HG02678 (cell line): Measurements from ENCODE around the gene DRAP1.

Source experiments
- ATAC-seq: cut with Tn5 transposase; IDR thresholded peaks from one replicate; pipeline ENCODE4 v1.9.1; 2021; ENCODE audit warnings: mild to moderate bottlenecking, moderate library complexity; ENCODE audit not compliant: unreplicated experiment

Gene DRAP1

DNA sequence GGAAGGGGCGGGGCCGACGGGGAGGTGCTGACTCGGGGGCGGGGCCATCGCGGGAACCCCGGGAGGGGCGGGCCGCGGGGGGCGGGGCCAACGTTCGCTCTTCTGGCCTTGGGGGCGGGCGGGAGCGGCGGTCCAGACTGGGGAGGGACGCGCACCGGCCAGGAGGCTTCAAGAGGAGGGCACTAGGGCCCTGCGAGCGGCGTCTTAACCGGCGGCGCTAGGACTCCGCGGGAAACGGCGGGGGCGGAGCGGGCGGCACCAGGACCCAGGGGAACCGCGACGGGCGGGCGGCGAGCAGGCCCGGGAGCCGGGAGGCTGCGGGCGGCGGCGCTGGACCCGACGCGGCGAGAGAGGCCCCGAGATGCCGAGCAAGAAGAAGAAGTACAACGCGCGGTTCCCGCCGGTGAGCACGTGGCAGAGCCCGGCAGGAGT, at the start of gene DRAP1:
TSS of gene DRAP1 (plus strand) at position 286 of the 432 bp plus-strand sequence. CDS start at position 362, 76 bp downstream.
- peak; percentile 84 for ATAC-seq

- no peak for ATAC-seq
Measured at GRCh38 chr11:65869643-65870306, 49.5 kb upstream of the DRAP1 start.

GRCh38 chr11:65870307-65870658, 48.9 kb upstream of the DRAP1 start:
- no peak for ATAC-seq

DNA sequence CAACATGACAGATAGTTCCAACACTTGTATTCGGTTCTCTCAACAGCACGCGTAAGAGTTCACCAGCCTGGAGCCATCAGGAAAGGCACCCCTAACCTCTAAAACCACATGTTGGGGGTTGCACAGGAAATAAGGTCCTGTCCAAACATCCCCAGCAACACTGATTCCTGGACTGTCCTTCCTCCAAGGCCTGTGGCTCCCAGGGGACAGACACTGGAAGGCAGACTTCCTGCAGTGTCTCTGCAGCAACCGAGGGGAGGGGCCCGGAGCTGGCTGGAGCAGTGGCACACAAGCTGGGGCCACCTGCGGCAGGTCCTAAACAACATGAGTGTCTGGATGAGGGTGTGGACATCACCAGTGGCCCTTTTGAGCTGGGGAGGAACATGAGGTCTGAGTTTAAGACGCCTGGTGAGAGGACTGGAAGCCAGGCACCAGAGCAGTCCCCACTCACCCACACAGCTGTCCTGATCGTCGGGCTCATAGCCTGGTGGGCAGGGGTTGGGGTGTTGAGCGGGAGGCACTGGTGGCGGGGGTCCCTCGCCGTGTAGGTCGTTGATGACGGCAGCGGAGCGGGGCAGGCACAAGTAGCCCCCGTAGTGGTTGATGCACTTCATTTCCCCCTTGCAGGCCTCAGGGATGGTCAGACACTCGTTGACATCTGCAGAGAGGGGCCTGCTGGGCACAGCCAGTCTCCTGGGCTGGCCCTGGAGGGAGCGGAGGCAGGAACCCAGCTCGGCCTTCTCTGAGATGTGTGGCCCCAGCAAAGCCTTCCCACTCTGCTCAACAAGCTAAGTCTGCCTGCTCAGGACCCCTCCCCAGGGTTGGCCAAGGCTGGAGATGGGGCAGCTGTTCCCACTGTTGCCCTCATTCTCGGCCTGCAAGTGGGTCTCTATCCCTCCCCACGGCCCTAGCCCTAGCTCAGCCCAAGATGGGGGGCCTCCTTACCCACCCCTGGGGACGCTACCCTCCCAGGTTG, 48.2 kb upstream of the DRAP1 start:
- no peak for ATAC-seq

DNA sequence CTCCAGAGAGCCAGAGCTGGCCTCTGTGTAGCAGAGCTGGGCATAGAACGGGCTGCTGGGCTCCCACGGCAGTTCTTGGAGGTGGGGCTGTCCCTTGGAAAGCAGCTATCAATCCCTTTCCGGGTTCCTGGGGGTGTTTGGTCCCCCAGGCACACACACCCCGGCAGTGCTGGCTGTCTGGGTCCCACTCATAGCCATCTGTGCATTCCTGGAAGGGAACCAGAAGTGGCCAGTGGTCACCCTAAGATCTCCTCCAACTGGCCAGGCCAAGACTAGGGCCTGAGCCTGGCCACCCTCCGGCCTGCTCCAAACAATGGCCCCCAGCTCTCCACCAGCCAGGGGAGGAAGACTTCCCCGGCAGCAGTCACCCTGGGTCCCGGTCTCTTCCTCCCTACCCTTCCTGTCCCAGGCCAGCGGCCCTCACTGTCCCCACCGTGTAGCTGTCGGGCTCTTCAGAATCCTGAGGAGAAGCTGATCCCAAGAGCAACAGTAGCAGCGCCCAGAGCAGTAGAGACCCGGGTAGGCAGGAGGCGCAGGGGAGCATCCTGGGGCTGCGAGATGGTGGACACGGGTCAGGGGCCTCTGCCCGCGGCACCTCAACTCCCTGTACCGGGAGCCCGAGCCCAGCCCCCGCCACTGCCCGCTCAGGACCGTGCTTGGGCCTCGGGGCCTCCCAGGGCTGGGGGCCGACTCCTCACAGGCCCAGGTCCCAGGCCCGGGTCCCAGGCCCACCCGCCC, 47.2 kb upstream of the DRAP1 start:
- ATAC-seq = no peak

- no peak for ATAC-seq
Measured at GRCh38 chr11:65872586-65873317, 46.5 kb upstream of the DRAP1 start, which contains the start of gene EFEMP2. Gene EFEMP2 (minus strand): TSS chr11:65872800. CDS start chr11:65872354, 446 bp downstream.

DNA sequence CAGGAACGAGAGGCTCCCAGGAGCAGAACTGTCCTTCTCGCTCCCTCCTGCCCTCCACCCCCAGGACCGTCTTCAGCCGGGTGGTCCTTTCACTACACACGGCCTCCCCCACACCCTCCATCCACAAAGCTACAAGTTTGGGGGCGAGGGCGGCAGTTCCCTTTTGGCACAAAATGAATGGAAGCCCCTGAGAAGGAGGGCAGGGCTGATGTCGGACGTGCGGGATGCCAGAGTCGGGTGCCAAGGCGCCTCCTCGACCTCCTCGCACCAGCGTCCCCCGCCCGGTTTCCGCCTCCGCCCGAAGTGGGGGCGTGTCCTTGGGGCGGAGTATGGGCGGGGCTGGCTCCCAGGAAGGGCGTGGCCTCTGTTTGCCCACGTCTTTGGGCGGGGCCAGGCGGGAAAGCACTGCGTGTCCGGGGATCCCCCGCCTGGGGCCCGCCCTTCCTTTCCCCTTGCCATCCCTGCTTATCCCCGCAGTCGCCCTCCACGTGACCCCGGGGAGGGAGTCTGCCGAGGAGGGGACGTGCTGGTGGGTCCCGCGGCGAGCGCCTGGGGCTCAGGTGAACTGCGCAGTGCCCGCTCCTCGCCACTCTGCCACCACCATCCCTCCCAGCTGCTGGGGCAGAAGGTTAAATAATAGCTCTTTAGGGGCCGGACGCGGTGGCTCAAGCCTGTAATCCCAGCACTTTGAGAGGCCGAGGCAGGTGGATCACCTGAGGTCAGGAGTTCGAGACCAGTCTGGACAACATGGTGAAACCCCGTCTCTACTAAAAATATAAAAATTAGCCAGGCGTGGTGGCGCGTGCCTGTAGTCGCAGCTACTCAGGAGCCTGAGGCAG, 45.7 kb upstream of the DRAP1 start:
- ATAC-seq = peak; percentile 85

- no peak for ATAC-seq
Measured at GRCh38 chr11:65879617-65880016, 39.6 kb upstream of the DRAP1 start, which contains the start of gene CTSW. Gene CTSW (plus strand): TSS chr11:65879837. CDS start chr11:65879855, 18 bp downstream.

GRCh38 chr11:65880027-65880426, 39.2 kb upstream of the DRAP1 start:
- no peak for ATAC-seq

DNA sequence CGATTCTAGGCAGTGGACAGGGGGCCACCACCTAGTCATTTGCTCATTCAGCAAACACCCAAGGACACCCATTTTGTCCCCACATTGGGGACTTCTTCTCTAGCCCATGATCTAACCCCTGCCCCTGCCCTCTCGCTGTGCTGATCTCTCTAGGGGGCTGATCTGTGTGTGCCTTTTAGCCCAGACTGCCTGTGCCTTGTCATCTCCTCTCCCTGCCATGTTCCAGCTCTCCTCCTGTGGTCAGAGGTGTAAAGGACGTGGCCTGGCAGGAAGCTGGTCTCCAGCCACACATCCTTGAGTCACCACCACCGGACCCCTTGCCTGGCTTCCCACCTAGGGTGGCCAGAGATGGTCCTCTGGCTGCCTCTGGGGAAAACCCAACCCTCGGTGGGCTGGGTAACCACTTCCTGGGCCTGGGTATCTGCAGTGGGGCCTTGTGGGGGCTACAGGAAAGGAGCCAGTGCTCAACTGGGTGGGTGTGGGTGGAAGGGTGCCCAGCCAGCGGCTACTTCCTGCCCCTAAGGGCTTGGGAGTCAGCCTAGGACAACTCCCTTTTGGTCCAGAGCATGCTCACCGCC, 38.3 kb upstream of the DRAP1 start:
- no peak for ATAC-seq

DNA sequence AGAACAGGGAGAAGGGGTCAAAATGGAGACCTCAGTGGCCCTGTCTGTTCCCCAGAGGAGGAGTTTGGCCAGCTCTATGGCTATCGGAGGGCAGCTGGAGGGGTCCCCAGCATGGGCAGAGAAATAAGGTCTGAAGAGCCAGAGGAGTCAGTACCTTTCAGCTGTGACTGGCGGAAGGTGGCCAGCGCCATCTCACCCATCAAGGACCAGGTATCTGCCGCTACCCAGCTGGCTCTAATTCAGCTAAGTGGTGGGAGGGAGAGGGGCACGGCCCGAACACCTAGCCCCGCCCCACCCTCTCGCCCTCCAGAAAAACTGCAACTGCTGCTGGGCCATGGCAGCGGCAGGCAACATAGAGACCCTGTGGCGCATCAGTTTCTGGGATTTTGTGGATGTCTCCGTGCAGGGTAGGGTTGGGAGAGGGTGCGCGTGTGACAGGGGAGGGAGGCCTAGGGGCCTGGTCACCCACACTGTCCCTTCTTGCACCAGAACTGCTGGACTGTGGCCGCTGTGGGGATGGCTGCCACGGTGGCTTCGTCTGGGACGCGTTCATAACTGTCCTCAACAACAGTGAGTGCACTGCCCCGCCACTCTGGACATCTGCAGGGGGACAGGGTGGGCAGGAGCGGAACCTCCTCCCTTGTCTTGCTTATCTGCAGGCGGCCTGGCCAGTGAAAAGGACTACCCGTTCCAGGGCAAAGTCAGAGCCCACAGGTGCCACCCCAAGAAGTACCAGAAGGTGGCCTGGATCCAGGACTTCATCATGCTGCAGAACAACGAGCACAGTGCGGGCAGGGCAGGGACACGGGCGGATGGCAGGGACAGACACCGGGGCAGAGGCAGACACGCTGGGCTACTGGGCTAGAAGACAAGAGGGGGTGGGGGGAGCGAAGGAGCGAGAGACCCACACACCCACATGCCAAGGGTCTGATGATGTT, 36.8 kb upstream of the DRAP1 start:
- ATAC-seq = no peak

DNA sequence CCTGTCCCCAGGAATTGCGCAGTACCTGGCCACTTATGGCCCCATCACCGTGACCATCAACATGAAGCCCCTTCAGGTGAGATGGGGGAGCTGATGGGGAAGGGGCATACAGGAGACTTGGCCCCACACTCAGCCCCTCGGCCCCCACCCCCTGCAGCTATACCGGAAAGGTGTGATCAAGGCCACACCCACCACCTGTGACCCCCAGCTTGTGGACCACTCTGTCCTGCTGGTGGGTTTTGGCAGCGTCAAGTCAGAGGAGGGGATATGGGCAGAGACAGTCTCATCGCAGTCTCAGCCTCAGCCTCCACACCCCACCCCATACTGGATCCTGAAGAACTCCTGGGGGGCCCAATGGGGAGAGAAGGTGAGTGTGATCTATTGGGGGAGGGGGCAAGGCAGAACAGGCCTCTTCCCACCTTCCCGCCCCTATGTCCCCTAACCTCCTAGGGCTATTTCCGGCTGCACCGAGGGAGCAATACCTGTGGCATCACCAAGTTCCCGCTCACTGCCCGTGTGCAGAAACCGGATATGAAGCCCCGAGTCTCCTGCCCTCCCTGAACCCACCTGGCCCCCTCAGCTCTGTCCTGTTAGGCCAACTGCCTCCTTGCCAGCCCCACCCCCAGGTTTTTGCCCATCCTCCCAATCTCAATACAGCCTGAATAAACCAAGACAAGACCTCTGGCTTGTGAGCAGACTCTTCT, 36.0 kb upstream of the DRAP1 start:
- ATAC-seq = no peak

DNA sequence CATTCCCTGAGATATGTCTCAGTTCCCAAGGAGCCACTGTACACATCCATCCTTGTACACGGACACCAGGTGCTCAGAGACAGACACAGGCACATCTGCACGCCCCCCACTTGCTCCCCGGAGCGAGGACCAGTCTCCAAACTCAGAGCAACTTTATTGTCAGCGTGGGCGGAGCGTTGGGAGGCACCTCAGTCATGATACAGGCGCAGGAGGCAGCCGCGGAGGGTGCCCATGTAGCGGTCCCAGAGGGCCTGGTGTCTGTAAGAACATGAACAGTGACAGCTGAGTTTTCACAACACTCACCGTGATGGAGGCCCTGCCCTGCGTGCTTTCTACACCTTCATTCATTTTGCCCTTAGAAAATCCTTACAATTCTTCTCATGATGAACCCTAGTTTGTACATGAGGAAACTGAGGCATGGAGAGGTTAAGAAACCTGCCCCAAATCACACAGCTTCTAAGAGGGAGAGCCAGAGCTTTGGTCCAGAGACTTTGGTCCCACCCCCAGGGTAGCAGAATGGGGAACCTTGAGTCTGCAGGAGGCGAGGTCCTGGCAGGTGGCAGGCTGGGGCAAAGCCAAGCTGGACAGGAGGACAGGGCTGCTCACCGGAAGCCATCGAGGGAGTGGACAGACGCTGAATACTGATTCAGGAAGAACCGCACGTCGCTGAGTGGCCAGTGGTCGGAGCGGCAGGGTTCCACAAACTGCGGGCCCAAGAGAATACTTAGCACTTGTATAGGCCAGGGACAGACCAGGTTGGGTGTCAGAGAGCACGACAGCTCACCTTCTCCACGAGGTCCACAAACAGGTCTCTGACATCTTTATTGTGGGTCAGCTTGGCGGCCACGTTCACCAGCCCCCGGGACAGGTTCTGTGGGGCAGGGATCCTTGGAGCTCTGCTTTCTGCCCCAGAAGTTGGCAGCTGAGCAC, 35.2 kb upstream of the DRAP1 start:
- no peak for ATAC-seq

DNA sequence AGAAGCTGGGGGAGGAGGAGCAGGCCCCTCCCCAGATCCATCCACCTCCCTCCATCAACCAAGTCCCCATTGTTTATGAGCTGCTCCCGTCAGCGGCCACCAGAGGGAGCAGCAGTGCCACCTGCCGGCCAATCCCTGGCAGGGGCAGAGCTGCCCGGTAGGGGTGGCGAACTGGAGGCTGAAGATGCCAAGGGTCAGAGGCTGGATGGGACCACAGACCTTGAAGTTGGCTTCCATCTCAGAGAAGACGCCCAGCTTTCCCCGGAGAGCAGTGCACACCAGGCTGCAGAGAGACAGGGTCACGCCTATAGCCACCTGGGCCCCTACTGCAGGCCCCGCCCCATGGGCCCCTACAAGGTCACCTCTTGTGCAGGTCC, 34.5 kb upstream of the DRAP1 start:
- no peak for ATAC-seq

DNA sequence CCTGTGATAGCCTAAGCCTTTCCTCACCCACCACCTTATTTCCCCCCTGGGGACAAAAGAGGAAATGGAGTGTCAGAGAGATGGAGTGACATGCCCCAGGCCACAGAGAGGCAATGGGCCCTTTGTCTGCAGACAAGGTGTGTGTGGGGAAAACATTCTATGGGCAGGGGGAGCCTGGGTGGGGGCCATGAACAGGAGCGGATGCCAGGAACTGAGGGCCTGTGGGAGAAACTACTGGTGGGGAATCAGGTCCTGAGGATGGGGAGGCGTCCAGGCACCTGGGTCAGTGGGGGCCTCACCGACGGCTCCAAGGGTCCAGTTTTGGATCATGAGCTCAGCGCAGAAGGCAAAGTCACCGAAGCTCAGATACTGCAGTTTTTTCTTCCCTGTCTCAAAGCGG, 34.0 kb upstream of the DRAP1 start:
- ATAC-seq = no peak

GRCh38 chr11:65885808-65886536, 33.3 kb upstream of the DRAP1 start:
- ATAC-seq = no peak
